Endothelial cell of umbilical vein (primary cell): ENCODE results near the gene NPAS4. TPM values are rescaled to one million over a fixed set of nuclear protein-coding genes. Genes with fewer than 3 reads are reported as not detected.

Experiments
- BruUV-seq: library from RNA; stranded (reverse); fragments of 400-500 nt; replicated peaks from 2 replicates; lab custom pipeline; 2021; lab: Mats Ljungman, UMichigan
- CTCF ChIA-PET: fragments of 300-600, 350-600 bp; sonication (Branson Sonifier 250); formaldehyde crosslinking; loops from one replicate; lab custom pipeline; 2021; ENCODE audit warnings: antibody characterized with exemption, inconsistent platforms; lab: Charles Lee
- POLR2A ChIA-PET: fragments of 300-600, 350-600 bp; sonication (Branson Sonifier 250); formaldehyde crosslinking; loops from one replicate; lab custom pipeline; 2021; ENCODE audit warnings: antibody characterized with exemption, inconsistent platforms; lab: Charles Lee
- DNase-seq: peaks from one replicate; pipeline ENCODE4 v3.0.0-alpha.2; 2011; ENCODE audit warnings: low read depth, low spot score
- FAIRE-seq: peaks from 2 replicates; lab custom pipeline; 2011; peaks lifted over from hg19 to GRCh38; lab: Jason Lieb, UNC
- H2AFZ ChIP-seq: 2 replicates; pipeline ENCODE4 v1.6.0; 2012; ENCODE audit warnings: low read depth, low read length, control low read depth, inconsistent platforms
- H3K27ac ChIP-seq: 2 replicates; pipeline ENCODE4 v1.5.1; 2011; ENCODE audit warnings: low read depth, mild to moderate bottlenecking, control low read depth, low read length, moderate library complexity; ENCODE audit not compliant: insufficient read depth
- H3K27me3 ChIP-seq, 2 experiments: 2 replicates each; pipeline versions ENCODE4 v1.6.0 to v1.6.1; 2011; ENCODE audit warnings: low read length in 2 of 2, mixed read lengths in 1 of 2; ENCODE audit not compliant: control insufficient read depth in 2 of 2, insufficient read depth in 2 of 2
- H3K36me3 ChIP-seq, 2 experiments: 2 replicates in 1 of 2; 3 replicates in 1 of 2; pipeline ENCODE4 v1.5.1; 2011; ENCODE audit warnings: low read length in 2 of 2, mild to moderate bottlenecking in 1 of 2, moderate library complexity in 1 of 2; ENCODE audit not compliant: control insufficient read depth in 2 of 2, insufficient read depth in 2 of 2; ENCODE audit errors: extremely low read depth in 1 of 2
- H3K4me1 ChIP-seq: 3 replicates; pipeline ENCODE4 v1.5.1; 2011; ENCODE audit warnings: mild to moderate bottlenecking, low read length; ENCODE audit not compliant: control insufficient read depth, insufficient read depth; ENCODE audit errors: extremely low read depth
- H3K4me2 ChIP-seq: 2 replicates; pipeline ENCODE4 v1.6.1; 2011; ENCODE audit warnings: low read length, control low read depth, mixed read lengths; ENCODE audit not compliant: insufficient read depth
- H3K4me3 ChIP-seq, 3 experiments: fragments of 200-600 bp in 1 of 3; sonication (generic), shearing (Covaris generic) in 1 of 3; replicated peaks in 1 of 3; 2 replicates each; pipeline ENCODE4 v1.5.1; 2011 to 2016; ENCODE audit warnings: control low read depth in 3 of 3, low read length in 3 of 3, mild to moderate bottlenecking in 2 of 3, inconsistent platforms in 1 of 3, low read depth in 1 of 3, moderate library complexity in 1 of 3; ENCODE audit not compliant: insufficient read depth in 1 of 3
- H3K79me2 ChIP-seq: 2 replicates; pipeline ENCODE4 v1.6.0; 2012; ENCODE audit warnings: low read length, inconsistent platforms; ENCODE audit not compliant: control insufficient read depth, insufficient read depth
- H3K9ac ChIP-seq: replicated peaks from 2 replicates; pipeline ENCODE3; 2011; ENCODE audit warnings: low read length, control low read depth; ENCODE audit not compliant: insufficient read depth; ENCODE audit errors: extremely low read depth
- H3K9me1 ChIP-seq: replicated peaks from 3 replicates; pipeline ENCODE4 v1.6.0; 2011; ENCODE audit warnings: mild to moderate bottlenecking, low read length; ENCODE audit not compliant: control insufficient read depth, insufficient read depth; ENCODE audit errors: extremely low read depth
- H3K9me3 ChIP-seq: replicated peaks from 2 replicates; pipeline ENCODE4 v1.5.1; 2012; ENCODE audit warnings: low read length, inconsistent platforms; ENCODE audit not compliant: control insufficient read depth, insufficient read depth
- H4K20me1 ChIP-seq: replicated peaks from 2 replicates; pipeline ENCODE3; 2011; ENCODE audit warnings: mild to moderate bottlenecking, low read length; ENCODE audit not compliant: control insufficient read depth, insufficient read depth; ENCODE audit errors: extremely low read depth
- EZH2 ChIP-seq: IDR thresholded peaks from 2 replicates; pipeline ENCODE4 v1.6.1; 2012; ENCODE audit warnings: borderline replicate concordance, low read depth, mild to moderate bottlenecking, moderate library complexity, low read length, inconsistent platforms; ENCODE audit not compliant: severe bottlenecking
- FOS ChIP-seq: IDR thresholded peaks from 2 replicates; pipeline ENCODE4 v1.6.1; 2011; ENCODE audit warnings: mild to moderate bottlenecking, low read length, moderate library complexity, borderline replicate concordance; ENCODE audit not compliant: insufficient read depth
- GATA2 ChIP-seq: IDR thresholded peaks from 2 replicates; pipeline ENCODE4 v1.7.0; 2011; ENCODE audit warnings: low read depth, mild to moderate bottlenecking, moderate library complexity, mixed read lengths, low read length; ENCODE audit not compliant: insufficient read length, insufficient read depth
- JUN ChIP-seq: IDR thresholded peaks from 2 replicates; pipeline ENCODE4 v1.6.1; 2011; ENCODE audit warnings: borderline replicate concordance, low read depth; ENCODE audit not compliant: insufficient read length, insufficient read depth
- MYC ChIP-seq: IDR thresholded peaks from one replicate; pipeline ENCODE4 v1.6.1; 2011; ENCODE audit warnings: mild to moderate bottlenecking, low read depth, low read length
- POLR2A ChIP-seq: IDR thresholded peaks from 2 replicates; pipeline ENCODE4 v1.6.1; 2012; ENCODE audit warnings: low read depth, mild to moderate bottlenecking, control low read depth, low read length
- POLR2AphosphoS5 ChIP-seq: IDR thresholded peaks from 2 replicates; pipeline ENCODE4 v1.6.1; 2012; ENCODE audit warnings: low read depth, mild to moderate bottlenecking, control low read depth, low read length, moderate library complexity; ENCODE audit not compliant: insufficient read depth
- dilution Hi-C: fragments of 300-500 bp; cut with MboI; formaldehyde crosslinking; loops from one replicate; pipeline ENCODE4 v1.15.0; 2019; ENCODE audit warnings: low sequenced_read_pairs; ENCODE audit not compliant: extremely low pct_ligation_motif_present
- intact Hi-C: fragments of 100-400 bp; cut with micrococcal nuclease; formaldehyde crosslinking; loops from one replicate; pipeline ENCODE4 v1.10.0; 2022
- polyA plus RNA-seq, 4 experiments: library from polyadenylated mRNA; depleted of rRNA in 3 of 4; stranded (reverse) in 3 of 4; unstranded in 1 of 4; fragments of >200 nt; gene quantifications; 2 replicates each; pipeline versions ENCODE4 v1.2.1 to v1.2.3, GENCODE V29; 2011 to 2012; ENCODE audit warnings: missing spikeins in 1 of 4
- total RNA-seq: library from RNA; stranded (reverse); gene quantifications from 2 replicates; pipeline ENCODE4 v1.2.3, GENCODE V29; 2021
- TF ChIP-seq, protein P1 (sequence below): IDR thresholded peaks from 2 replicates; pipeline ENCODE4 v1.6.1; 2011; ENCODE audit not compliant: insufficient read depth, insufficient read length
- TF ChIP-seq, protein P2 (sequence below), 2 donors: IDR thresholded peaks; 1 replicate in 1 of 2; 2 replicates in 1 of 2; pipeline ENCODE4 v1.5.1; 2011; ENCODE audit warnings: low read length in 2 of 2, mild to moderate bottlenecking in 2 of 2, moderate library complexity in 2 of 2, control low read depth in 1 of 2, inconsistent platforms in 1 of 2, low read depth in 1 of 2; ENCODE audit not compliant: insufficient read depth in 1 of 2; ENCODE audit errors: extremely low read depth in 1 of 2

Gene NPAS4
- total and polyA plus RNA-seq, 2 donors (not counting 3 experiments of a cell fraction or from before 2014, with no cell fraction given) = not detected

DNA sequence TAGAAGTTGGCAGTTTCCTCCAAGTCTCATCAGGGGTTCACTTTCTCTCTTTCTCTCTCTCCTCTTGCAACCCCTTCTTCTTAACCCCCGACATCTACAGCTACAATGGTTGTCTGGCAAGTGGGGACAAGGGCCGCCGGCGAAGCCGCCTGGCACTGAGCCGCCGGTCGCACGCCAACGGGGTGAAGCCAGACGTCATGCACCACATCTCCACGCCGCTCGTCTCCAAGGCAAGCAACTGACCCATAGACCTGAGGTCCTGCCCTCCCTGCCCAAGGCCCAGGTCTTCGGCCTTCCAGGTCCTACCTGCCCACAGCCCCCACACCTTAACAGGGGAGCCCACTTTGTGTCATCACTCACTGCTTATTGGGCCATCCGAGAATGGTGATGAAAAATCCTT lies 50.3 kb downstream of the NPAS4 start:
- dilution Hi-C loops = no loop called here
- Histone ChIP-seq H2AFZ (no peak overlapping the region), H3K36me3 (no peaks in the 10 kb centered on the region), H3K4me2 (no peak overlapping the region), H4K20me1 (no peaks in the 10 kb centered on the region), H3K9me1 (no peaks in the 10 kb centered on the region), H3K27me3 (no peaks in the 10 kb centered on the region), H3K79me2 (no peaks in the 10 kb centered on the region), H3K27ac (no peak overlapping the region), H3K4me3 (no peak overlapping the region), H3K9me3 (no peaks in the 10 kb centered on the region), H3K4me1 (peaks cover 10% of the 10 kb centered on the region), H3K9ac (no peak overlapping the region)
- POLR2A ChIA-PET = no interaction called here
- TF ChIP-seq, protein P1, sequence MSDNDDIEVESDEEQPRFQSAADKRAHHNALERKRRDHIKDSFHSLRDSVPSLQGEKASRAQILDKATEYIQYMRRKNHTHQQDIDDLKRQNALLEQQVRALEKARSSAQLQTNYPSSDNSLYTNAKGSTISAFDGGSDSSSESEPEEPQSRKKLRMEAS = no peak
- no peak for TF ChIP-seq POLR2A
- TF ChIP-seq POLR2AphosphoS5 = no peak
- TF ChIP-seq, protein P2, sequence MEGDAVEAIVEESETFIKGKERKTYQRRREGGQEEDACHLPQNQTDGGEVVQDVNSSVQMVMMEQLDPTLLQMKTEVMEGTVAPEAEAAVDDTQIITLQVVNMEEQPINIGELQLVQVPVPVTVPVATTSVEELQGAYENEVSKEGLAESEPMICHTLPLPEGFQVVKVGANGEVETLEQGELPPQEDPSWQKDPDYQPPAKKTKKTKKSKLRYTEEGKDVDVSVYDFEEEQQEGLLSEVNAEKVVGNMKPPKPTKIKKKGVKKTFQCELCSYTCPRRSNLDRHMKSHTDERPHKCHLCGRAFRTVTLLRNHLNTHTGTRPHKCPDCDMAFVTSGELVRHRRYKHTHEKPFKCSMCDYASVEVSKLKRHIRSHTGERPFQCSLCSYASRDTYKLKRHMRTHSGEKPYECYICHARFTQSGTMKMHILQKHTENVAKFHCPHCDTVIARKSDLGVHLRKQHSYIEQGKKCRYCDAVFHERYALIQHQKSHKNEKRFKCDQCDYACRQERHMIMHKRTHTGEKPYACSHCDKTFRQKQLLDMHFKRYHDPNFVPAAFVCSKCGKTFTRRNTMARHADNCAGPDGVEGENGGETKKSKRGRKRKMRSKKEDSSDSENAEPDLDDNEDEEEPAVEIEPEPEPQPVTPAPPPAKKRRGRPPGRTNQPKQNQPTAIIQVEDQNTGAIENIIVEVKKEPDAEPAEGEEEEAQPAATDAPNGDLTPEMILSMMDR (IDR thresholded peaks at IDR 0.05; ENCODE audit: extremely low read depth in 1 of 2, insufficient read depth in 1 of 2, low read depth in 1 of 2, low read length in 2 of 2) = no peak
- no peak for TF ChIP-seq EZH2
- no peak for TF ChIP-seq FOS
- TF ChIP-seq JUN = no peak
- TF ChIP-seq MYC = no peak
- no peak for TF ChIP-seq GATA2
- intact Hi-C loops = no loop called here
- CTCF ChIA-PET = interaction anchor here (1.5 to 2.1 kb wide), 3 partner anchors 8 to 32 kb away, joined by 3 to 5 read pairs (median 4); partner anchors contain the start of genes DPP3 and MRPL11
- BruUV-seq = no TSS peak
- FAIRE-seq (no peak), DNase-seq (no peak)
